OCI-LY7 (cell line): Measurements from ENCODE around the gene SIRPA.

Experiments
- CTCF ChIP-seq: fragments of 200-600 bp; sonication (generic); conservative IDR thresholded peaks from 2 replicates; pipeline ENCODE4 v1.5.1; 2014; ENCODE audit warnings: mild to moderate bottlenecking, antibody characterized with exemption, low read length, moderate library complexity, mixed read lengths
- EZH2phosphoT487 ChIP-seq: fragments of 200-600 bp; sonication (generic); IDR thresholded peaks from 2 replicates; pipeline ENCODE4 v1.6.1; 2018; ENCODE audit warnings: low read depth, borderline replicate concordance, mild to moderate bottlenecking, mixed run types, antibody characterized with exemption, low read length, moderate library complexity, mixed read lengths

DNA sequence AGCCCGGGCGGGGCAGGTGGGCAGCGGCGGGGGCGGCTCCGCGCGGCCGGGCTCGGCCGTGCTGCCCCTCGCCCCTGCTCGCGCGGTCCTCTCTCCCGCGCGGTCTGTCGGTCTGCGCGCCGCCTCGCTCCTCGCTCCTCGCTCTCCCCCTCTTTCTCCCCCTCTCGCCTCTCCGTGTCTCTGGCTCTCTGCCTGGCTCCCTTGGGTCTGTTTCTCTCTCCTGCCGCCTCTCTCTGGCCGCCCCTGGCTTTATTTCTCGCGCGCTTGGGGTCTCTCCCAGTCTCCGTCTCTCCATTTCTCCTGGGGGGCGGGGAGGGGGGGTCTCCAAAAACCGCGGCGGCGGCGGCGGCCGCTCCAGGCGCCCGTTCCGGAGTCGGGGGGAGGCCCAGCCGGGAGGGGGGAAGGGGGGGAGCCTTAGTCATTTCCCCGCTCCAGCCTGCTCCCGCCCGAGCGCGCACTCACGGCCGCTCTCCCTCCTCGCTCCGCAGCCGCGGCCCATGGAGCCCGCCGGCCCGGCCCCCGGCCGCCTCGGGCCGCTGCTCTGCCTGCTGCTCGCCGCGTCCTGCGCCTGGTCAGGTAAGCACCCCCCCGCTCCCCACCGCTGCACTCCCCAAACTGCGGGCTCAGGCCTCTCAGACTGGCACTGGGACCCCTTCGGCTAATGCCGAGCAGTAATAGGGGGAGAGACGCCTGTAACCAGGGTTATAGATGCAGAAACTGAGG, at the start of gene SIRPA:
- no peak for TF ChIP-seq CTCF
- peak; percentile 36; the same call in 1 of the 2 replicates for TF ChIP-seq EZH2phosphoT487
